Esophagus squamous epithelium (tissue), 4 donors: ENCODE results near the gene ANAPC4.

Experiments used
- CTCF ChIP-seq, 6 experiments: fragments of 450-650 bp in 4 of 6; fragments of 200-600 bp in 2 of 6; sonication (generic) in 2 of 6; IDR thresholded peaks; one replicate each; pipeline ENCODE4 v1.5.1; 2016 to 2019; ENCODE audit warnings: antibody characterized with exemption in 6 of 6, mild to moderate bottlenecking in 4 of 6, moderate library complexity in 4 of 6
- POLR2A ChIP-seq, 4 donors: fragments of 450-650 bp; IDR thresholded peaks; one replicate each; pipeline ENCODE4 v1.6.1; 2017; ENCODE audit warnings: antibody characterized with exemption in 4 of 4, mild to moderate bottlenecking in 4 of 4, moderate library complexity in 3 of 4

GRCh38 chr4:25433966-25434827, 57.1 kb downstream of the ANAPC4 start:
- no peak for TF ChIP-seq CTCF (IDR thresholded peaks at IDR 0.05)
- no peak for TF ChIP-seq POLR2A (IDR thresholded peaks at IDR 0.05)
